OCI-LY3 (cell line): ENCODE data around the gene GRID1.

Source experiments
- H2AFZ ChIP-seq: fragments of 200-600, 300-600 bp; shearing (Covaris generic); 2 replicates; pipeline ENCODE4 v1.6.0; 2014; ENCODE audit warnings: antibody characterized with exemption, low read depth, low read length
- H3K27ac ChIP-seq: fragments of 200-600, 300-600 bp; sonication (generic); 2 replicates; pipeline ENCODE4 v1.5.1; 2014; ENCODE audit warnings: mild to moderate bottlenecking, low read length, moderate library complexity, mixed read lengths
- H3K27me3 ChIP-seq: fragments of 200-600, 300-600 bp; sonication (generic); 2 replicates; pipeline ENCODE4 v1.6.1; 2014; ENCODE audit warnings: low read depth, low read length, mixed read lengths
- H3K36me3 ChIP-seq: fragments of 200-600, 300-600 bp; sonication (generic); replicated peaks from 2 replicates; pipeline ENCODE3; 2014; ENCODE audit warnings: low read depth, low read length, mixed read lengths
- H3K4me1 ChIP-seq: fragments of 300-600, 200-600 bp; sonication (generic); 2 replicates; pipeline ENCODE4 v1.6.1; 2014; ENCODE audit warnings: low read length, mixed read lengths
- H3K4me2 ChIP-seq: fragments of 200-600, 300-600 bp; sonication (generic); 2 replicates; pipeline ENCODE4 v1.6.1; 2014; ENCODE audit warnings: low read length, mixed read lengths
- H3K4me3 ChIP-seq: fragments of 300-600, 200-600 bp; sonication (generic); 2 replicates; pipeline ENCODE4 v1.5.1; 2014; ENCODE audit warnings: antibody characterized with exemption, mild to moderate bottlenecking, low read length, moderate library complexity
- H3K79me2 ChIP-seq: fragments of 300-600, 200-600 bp; shearing (Covaris generic); 2 replicates; pipeline ENCODE4 v1.6.1; 2014; ENCODE audit warnings: mild to moderate bottlenecking, low read length, mixed read lengths
- H3K9ac ChIP-seq: fragments of 300-600, 200-600 bp; shearing (Covaris generic); 2 replicates; pipeline ENCODE4 v1.6.0; 2014; ENCODE audit warnings: mild to moderate bottlenecking, low read length, moderate library complexity
- H3K9me3 ChIP-seq: fragments of 200-600, 300-600 bp; shearing (Covaris generic); 2 replicates; pipeline ENCODE4 v1.6.1; 2014; ENCODE audit warnings: low read length, mixed read lengths; ENCODE audit not compliant: insufficient read depth
- H4K20me1 ChIP-seq: fragments of 200-600, 300-600 bp; sonication (generic); 2 replicates; pipeline ENCODE4 v1.6.1; 2016; ENCODE audit warnings: low read length, mixed read lengths; ENCODE audit not compliant: insufficient read depth
- CTCF ChIP-seq: fragments of 200-600, 300-600 bp; sonication (generic); IDR thresholded peaks from 2 replicates; pipeline ENCODE4 v1.5.1; 2014; ENCODE audit warnings: antibody characterized with exemption, low read length, low read depth
- EZH2phosphoT487 ChIP-seq: fragments of 200-600 bp; shearing (Covaris generic); IDR thresholded peaks from 2 replicates; pipeline ENCODE4 v1.6.1; 2018; ENCODE audit warnings: antibody characterized with exemption, mixed run types, low read depth

GRID1 gene

GRCh38 chr10:85594239-85594638, 772.4 kb downstream of the GRID1 start:
- H3K79me2 ChIP-seq: no peaks in the 10 kb centered on the region
- H3K4me3 ChIP-seq: no peak overlapping the region
- TF ChIP-seq EZH2phosphoT487 (no peak), CTCF (no peak)
- H3K27me3 ChIP-seq: no peaks in the 10 kb centered on the region
- no peak overlapping the region for H2AFZ ChIP-seq
- no peaks in the 10 kb centered on the region for H4K20me1 ChIP-seq
- H3K4me1 ChIP-seq: no peaks in the 10 kb centered on the region
- H3K9ac ChIP-seq: no peak overlapping the region
- H3K36me3 ChIP-seq: no peaks in the 10 kb centered on the region
- H3K9me3 ChIP-seq: no peaks in the 10 kb centered on the region
- H3K4me2 ChIP-seq: no peak overlapping the region
- no peak overlapping the region for H3K27ac ChIP-seq

GRCh38 chr10:85593226-85593772, 773.3 kb downstream of the GRID1 start:
- no peaks in the 10 kb centered on the region for H3K36me3 ChIP-seq
- no peaks in the 10 kb centered on the region for H3K27me3 ChIP-seq
- H3K9ac ChIP-seq: no peak overlapping the region
- H2AFZ ChIP-seq: no peak overlapping the region
- H3K27ac ChIP-seq: no peak overlapping the region
- no peak for TF ChIP-seq EZH2phosphoT487
- no peak for TF ChIP-seq CTCF
- no peaks in the 10 kb centered on the region for H3K79me2 ChIP-seq
- H4K20me1 ChIP-seq: no peaks in the 10 kb centered on the region
- H3K4me2 ChIP-seq: no peak overlapping the region
- H3K9me3 ChIP-seq: no peaks in the 10 kb centered on the region
- H3K4me1 ChIP-seq: no peaks in the 10 kb centered on the region
- H3K4me3 ChIP-seq: no peak overlapping the region

- Histone ChIP-seq H4K20me1 (no peaks in the 10 kb centered on the region), H3K9me3 (no peaks in the 10 kb centered on the region), H3K9ac (no peak overlapping the region), H3K4me3 (no peak overlapping the region), H3K27me3 (no peaks in the 10 kb centered on the region), H3K4me1 (no peaks in the 10 kb centered on the region), H3K79me2 (no peaks in the 10 kb centered on the region), H3K4me2 (no peak overlapping the region), H2AFZ (no peak overlapping the region), H3K36me3 (no peaks in the 10 kb centered on the region), H3K27ac (no peak overlapping the region)
- no peak for TF ChIP-seq EZH2phosphoT487
- TF ChIP-seq CTCF: no peak
These were observed 785.2 kb downstream of the GRID1 start for GRCh38 chr10:85581371-85581770.

GRCh38 chr10:85580585-85580984, 786.0 kb downstream of the GRID1 start:
- no peaks in the 10 kb centered on the region for H3K9me3 ChIP-seq
- H2AFZ ChIP-seq: no peak overlapping the region
- no peaks in the 10 kb centered on the region for H3K27me3 ChIP-seq
- no peak overlapping the region for H3K4me3 ChIP-seq
- H3K4me1 ChIP-seq: no peaks in the 10 kb centered on the region
- H3K36me3 ChIP-seq: no peaks in the 10 kb centered on the region
- H4K20me1 ChIP-seq: no peaks in the 10 kb centered on the region
- H3K27ac ChIP-seq: no peak overlapping the region
- no peaks in the 10 kb centered on the region for H3K79me2 ChIP-seq
- H3K9ac ChIP-seq: no peak overlapping the region
- H3K4me2 ChIP-seq: no peak overlapping the region
- no peak for TF ChIP-seq EZH2phosphoT487
- no peak for TF ChIP-seq CTCF
